H4 (cell line): ENCODE results near the gene PELI1. TPM values are rescaled to one million over a fixed set of nuclear protein-coding genes. Genes with fewer than 3 reads are reported as not detected.
"Not testable (repeated sequence)": the region's sequence is repeated elsewhere in the genome, so short reads cannot be mapped to it uniquely, and the experiment has no call there.

ENCODE experiments used
- DNase-seq: peaks from one replicate; pipeline ENCODE4 v3.0.0-alpha.2; 2015; ENCODE audit warnings: low spot score
- total RNA-seq: library from RNA; depleted of rRNA; stranded (reverse); fragments of >200 nt; shearing (Covaris generic); gene quantifications from 2 replicates; pipeline ENCODE4 v1.2.3, GENCODE V29; 2014

PELI1 gene
- total RNA-seq, 1 experiment from 2014 or later, result 5.7 TPM

GRCh38 chr2:64123740-64124139 lies 20.5 kb downstream of the PELI1 start:
- DNase-seq, result no peak

DNA sequence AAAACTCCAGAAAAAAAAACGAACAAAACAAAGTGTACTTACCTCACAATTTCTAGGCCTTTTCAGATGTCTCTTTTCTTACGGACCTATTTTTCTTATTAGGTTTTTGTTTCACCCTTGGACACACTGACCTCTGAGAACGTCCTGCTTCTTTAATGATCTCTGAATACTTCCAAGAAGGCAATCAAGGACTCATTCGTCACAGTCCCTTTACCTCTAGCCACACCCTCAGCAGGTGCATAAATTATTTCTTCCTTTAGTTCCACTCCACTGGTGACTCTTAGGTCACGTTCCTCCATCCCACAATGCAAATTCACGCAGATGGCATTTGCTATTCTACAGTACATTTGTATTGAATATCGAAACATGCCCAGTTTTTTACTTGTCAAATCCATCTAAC lies 21.9 kb downstream of the PELI1 start:
- no peak for DNase-seq

DNA sequence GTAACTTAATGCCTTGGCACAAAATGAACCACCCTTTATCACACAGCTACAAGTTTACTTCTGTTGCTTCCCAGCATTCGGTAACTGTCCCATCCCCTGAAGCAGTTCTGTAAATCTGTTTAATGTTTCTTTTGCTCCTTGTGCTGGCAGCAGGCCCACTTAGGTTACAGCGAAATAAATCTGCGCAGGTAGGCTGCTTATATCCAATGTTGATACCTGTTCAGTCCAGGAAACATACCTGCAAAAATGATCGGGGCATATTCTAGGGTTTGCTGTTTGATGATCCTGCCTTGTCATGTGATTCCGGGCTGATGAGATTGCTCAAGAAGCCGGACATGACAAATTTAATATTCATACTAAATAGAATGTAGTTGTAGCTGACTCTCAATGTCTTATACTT lies 23.3 kb downstream of the PELI1 start:
- no peak for DNase-seq

DNA sequence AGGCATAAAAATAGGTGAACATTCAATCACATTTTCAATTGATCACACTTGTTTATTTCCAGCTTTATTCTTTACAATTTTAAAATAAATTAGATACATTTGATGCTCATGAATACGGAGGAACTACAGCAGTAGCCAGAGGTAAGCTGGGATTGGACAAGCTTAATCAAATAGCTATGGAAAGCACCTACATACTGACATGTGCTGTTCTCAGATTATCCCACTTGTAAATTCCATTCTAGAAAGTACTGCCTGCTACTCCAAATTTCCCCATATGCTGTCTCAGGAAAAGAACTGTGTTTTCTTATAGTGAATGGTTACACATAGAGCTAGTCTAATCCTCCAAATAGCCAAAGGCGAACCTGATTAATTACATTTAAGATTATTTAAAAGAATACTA lies 24.2 kb downstream of the PELI1 start:
- no peak for DNase-seq

DNA sequence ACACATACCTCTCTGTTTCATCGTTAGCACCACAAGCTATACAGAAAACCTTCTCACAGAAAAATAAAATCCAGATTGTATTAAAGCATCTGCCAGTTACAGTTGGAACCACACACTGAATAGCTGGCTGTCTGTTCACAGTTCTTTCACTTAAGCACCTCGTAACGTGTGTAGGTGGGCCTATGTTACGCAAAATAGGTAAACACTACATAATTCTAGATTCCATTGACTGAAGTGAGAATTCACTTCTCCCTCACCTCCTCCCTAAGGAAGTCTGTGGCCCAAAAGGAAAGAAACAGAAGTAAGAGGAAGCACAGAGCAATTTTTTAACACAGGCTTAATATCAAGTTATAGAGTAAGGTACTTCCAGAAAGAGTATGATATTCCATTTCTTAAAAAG lies 24.9 kb downstream of the PELI1 start:
- DNase-seq, result no peak

GRCh38 chr2:64115808-64116598 lies 28.2 kb downstream of the PELI1 start:
- no peak for DNase-seq

DNA sequence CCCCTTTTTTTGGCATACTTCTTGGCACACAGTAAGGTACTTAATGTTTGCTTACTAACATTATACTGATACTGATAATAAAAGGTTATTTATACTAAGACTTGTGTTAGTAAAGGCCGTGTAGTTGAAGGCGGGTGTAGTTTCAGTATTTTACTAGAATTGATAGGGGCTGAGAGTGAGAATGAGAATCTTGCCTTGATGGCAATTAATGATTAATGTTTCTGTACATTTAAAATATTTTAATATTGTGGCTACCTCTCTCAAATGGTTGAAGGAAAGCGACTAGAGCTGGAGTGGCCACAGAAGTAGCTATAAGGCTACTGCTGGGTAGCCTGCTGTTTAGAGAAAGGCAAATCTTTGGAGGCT lies 29.3 kb downstream of the PELI1 start:
- no peak for DNase-seq

DNA sequence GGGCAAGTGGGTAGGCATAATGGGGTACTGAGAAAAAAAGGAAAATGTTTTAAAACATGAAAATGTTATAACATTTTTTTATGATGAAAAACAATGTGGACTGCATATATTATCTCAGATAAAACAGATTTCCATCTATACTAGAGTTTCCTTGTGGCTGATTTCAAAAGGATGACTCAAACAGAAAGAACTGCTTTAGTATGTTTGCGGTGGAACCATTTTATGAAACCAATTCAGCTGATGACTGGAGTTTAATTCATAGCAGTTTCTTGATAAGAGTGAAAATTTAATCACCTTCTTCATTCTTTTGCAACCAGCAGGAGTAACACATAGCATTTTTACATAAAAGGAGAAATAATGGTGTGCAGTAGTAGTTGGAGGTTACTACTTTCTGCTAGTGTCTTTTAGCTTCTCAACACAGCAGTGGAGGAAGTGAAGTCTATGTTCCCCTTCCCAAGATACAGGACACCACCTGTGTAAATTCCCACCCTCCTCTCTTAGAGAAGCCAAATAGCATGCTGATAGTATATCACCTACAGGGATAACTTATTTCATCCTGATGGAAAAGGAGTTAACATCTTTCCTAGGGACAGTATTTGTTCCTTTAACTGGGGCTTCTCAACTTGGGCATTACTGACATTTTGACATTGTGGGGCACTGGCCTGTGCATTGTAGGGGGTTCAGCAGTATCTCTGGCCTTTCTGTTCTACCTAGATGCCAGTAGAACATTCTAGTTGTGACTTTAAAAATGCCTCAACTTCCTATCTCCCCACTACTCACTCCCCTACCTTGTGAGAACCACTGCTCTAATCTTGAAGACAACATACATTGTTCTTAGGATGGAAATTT lies 29.9 kb downstream of the PELI1 start:
- peak; percentile 51 for DNase-seq

GRCh38 chr2:64112016-64112415 lies 32.2 kb downstream of the PELI1 start:
- no peak for DNase-seq

- no peak for DNase-seq
Measured at GRCh38 chr2:64111426-64111825, 32.8 kb downstream of the PELI1 start.

DNA sequence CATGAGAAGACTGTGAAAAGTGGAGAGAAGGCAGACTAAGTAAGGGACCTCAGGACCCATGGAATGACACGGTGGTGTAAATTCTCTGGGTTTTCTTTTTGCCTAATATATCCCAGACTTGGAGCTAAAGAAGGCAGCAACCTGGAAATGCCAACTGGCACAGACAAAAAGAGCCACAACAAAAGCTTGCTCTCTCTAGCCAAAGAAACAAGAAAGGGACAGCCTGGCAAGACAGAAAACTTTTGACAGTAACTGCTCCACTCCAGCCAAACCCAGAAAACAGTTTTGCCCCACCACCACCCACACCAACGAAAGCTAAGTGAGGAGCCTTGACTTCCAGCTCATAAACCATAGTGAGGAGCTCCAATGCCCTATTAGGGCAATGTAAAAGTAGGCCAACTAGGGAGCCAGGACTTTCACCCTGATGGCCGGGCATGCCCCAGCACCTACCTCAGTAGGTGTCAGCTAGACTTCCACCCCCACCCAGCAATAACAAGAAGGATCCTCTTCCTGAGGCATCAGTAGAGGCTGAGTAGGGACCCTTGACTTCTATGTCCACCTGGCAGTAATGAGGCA lies 35.5 kb downstream of the PELI1 start:
- no peak for DNase-seq

- DNase-seq, result no peak
Measured at GRCh38 chr2:64106481-64106880, 37.7 kb downstream of the PELI1 start.

- no peak for DNase-seq
Measured at GRCh38 chr2:64105670-64106461, 38.4 kb downstream of the PELI1 start.

GRCh38 chr2:64104933-64105332 lies 39.3 kb downstream of the PELI1 start:
- no peak for DNase-seq

- DNase-seq, result not testable (repeated sequence)
Measured at GRCh38 chr2:64102736-64103135, 41.5 kb downstream of the PELI1 start.

- no peak for DNase-seq
Measured at GRCh38 chr2:64101141-64101591, 43.1 kb downstream of the PELI1 start.

DNA sequence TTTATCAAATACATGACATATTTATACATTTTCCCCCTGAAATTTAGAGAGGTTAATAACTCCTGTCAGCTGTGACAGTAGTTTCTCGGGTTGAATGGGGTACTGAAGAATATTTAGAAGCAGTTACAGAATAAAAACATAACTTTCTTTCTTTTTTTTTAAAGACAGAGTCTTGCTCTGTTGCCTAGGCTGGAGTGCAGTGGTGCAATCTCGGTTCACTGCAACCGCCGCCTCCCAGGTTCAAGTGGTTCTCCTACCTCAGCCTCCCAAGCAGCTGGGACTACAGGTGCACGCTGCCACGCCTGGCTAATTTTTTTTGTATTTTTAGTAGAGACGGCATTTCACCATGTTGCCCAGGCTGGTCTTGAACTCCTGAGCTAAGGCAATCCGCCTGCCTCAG lies 43.6 kb downstream of the PELI1 start:
- not testable (repeated sequence) for DNase-seq

- DNase-seq, result no peak
Measured at GRCh38 chr2:64094663-64095382, 49.4 kb downstream of the PELI1 start.

DNA sequence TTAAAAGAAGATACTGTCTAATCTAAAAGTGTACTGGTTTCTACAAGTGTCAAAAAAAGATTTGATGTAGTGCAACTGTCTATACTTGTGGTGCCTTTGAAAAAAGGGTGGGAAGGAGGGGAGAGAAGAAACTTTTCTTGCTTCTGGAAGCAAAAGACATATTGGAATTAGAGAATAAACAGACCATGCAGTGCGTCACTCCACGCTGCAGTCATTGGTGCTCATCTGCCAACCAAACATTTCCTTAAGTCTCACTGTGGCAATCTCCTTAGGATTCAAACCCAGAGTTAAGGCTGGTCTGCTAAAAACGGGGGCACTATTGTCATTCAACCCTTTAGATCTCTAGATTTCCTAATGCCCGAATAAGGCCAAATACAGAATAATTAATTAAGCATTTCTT lies 50.9 kb downstream of the PELI1 start:
- no peak for DNase-seq

- DNase-seq, result no peak
Measured at GRCh38 chr2:64092502-64092901, 51.7 kb downstream of the PELI1 start.

DNA sequence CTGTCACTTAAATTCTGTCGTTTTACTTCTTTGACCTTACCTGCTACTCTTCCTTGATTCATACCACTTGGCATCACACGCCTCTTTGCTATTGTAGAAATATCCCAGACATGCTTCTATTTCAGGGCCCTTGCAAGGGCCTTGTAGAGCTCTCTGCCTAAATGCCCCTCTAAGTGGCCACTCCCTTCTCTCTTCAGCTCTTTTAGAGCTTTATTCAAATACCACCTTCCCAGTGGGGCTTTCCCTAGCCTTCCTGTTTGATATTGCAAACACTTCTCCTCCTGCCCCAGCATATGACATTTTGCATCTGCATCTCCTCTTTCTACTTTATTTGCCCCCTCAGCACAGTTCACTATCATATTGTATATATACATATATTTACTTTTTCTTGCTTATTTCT lies 54.0 kb downstream of the PELI1 start:
- DNase-seq, result no peak
